ENCODE data around the gene NR1D2. TPM values are rescaled to one million over a fixed set of nuclear protein-coding genes. Genes with fewer than 3 reads are reported as not detected.

The NR1D2 gene
- total and polyA plus RNA-seq, 12 donors, result 2.8 to 54.7 (median 33.1) TPM

DNA sequence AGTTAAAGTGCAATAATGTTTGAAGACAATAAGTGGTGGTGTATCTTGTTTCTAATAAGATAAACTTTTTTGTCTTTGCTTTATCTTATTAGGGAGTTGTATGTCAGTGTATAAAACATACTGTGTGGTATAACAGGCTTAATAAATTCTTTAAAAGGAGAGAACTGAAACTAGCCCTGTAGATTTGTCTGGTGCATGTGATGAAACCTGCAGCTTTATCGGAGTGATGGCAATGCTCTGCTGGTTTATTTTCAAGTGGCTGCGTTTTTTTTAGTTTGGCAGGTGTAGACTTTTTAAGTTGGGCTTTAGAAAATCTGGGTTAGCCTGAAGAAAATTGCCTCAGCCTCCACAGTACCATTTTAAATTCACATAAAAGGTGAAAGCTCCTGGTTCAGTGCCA, 25.5 kb upstream of the NR1D2 start:
- H3K9me3 ChIP-seq, result no peaks in the 10 kb centered on the region
- no peaks in the 10 kb centered on the region for H3K27me3 ChIP-seq
- TF ChIP-seq, protein P1, sequence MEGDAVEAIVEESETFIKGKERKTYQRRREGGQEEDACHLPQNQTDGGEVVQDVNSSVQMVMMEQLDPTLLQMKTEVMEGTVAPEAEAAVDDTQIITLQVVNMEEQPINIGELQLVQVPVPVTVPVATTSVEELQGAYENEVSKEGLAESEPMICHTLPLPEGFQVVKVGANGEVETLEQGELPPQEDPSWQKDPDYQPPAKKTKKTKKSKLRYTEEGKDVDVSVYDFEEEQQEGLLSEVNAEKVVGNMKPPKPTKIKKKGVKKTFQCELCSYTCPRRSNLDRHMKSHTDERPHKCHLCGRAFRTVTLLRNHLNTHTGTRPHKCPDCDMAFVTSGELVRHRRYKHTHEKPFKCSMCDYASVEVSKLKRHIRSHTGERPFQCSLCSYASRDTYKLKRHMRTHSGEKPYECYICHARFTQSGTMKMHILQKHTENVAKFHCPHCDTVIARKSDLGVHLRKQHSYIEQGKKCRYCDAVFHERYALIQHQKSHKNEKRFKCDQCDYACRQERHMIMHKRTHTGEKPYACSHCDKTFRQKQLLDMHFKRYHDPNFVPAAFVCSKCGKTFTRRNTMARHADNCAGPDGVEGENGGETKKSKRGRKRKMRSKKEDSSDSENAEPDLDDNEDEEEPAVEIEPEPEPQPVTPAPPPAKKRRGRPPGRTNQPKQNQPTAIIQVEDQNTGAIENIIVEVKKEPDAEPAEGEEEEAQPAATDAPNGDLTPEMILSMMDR (IDR thresholded peaks at IDR 0.05), result no peak
- DNase-seq, result no peak
- intact Hi-C loops (cut with DNase I), result no loop called here
- H3K4me3 ChIP-seq, result no peak overlapping the region
- H3K36me3 ChIP-seq, result peaks cover 0 to 58% (median 28%) of the 10 kb centered on the region in 9 donors
- H3K27ac ChIP-seq, result no peak overlapping the region
- 46 to 60% methylated on average over 2 of the region's 2 CpGs for whole genome bisulfite sequencing, 2 donors
- no peak for ATAC-seq
- H3K4me1 ChIP-seq, result peaks cover 2 to 45% (median 39%) of the 10 kb centered on the region in 9 donors

GRCh38 chr3:23920151-23920655, 24.9 kb upstream of the NR1D2 start:
- peaks cover 2 to 40% (median 35%) of the 10 kb centered on the region in 9 donors for H3K4me1 ChIP-seq
- WGBS, 2 donors, result 86 to 89% methylated on average over 5 of the region's 5 CpGs
- no peak for ATAC-seq
- no peaks in the 10 kb centered on the region for H3K27me3 ChIP-seq
- DNase-seq, result no peak
- TF ChIP-seq, protein P1 (IDR thresholded peaks at IDR 0.05), result no peak
- H3K27ac ChIP-seq, result no peak overlapping the region
- H3K4me3 ChIP-seq, result no peak overlapping the region
- no peaks in the 10 kb centered on the region for H3K9me3 ChIP-seq
- intact Hi-C loops (cut with DNase I), result no loop called here
- H3K36me3 ChIP-seq, result peaks cover 0 to 58% (median 28%) of the 10 kb centered on the region in 9 donors

- no peaks in the 10 kb centered on the region for H3K9me3 ChIP-seq
- no peak for ATAC-seq
- TF ChIP-seq, protein P1 (IDR thresholded peaks at IDR 0.05), result no peak
- WGBS, 2 donors, result 86 to 96% methylated on average over 3 of the region's 3 CpGs
- H3K36me3 ChIP-seq, result peaks cover 0 to 58% (median 28%) of the 10 kb centered on the region in 9 donors
- H3K4me3 ChIP-seq, result no peak overlapping the region
- H3K27me3 ChIP-seq, result no peaks in the 10 kb centered on the region
- H3K27ac ChIP-seq, result no peak overlapping the region
- DNase-seq, result no peak
- H3K4me1 ChIP-seq, result peaks cover 2 to 32% (median 26%) of the 10 kb centered on the region in 9 donors
- intact Hi-C loops (cut with DNase I), result no loop called here
These were observed 24.0 kb upstream of the NR1D2 start for GRCh38 chr3:23921052-23921511.

DNA sequence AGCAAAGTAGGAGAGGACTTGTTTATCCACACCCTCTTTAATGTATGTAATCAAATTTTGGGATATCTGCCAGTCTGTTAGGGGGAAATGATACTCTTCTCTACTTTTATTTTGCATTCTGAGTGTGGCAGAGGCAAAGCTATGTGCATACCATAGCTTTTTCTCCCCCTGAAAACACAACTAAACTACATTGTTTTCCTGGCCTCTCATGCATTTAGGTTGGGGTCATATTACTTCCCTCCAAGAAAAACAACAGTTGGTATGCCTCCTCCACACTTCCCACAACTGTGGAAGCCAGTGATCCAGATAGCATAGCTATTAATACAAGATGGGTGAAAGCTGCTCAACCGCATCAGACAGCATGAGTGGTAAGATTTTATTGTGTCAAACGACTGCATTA, 21.3 kb upstream of the NR1D2 start:
- peaks cover 0 to 18% (median 13%) of the 10 kb centered on the region in 9 donors for H3K4me1 ChIP-seq
- ATAC-seq, result no peak
- no peak for DNase-seq
- H3K36me3 ChIP-seq, result peaks cover 0 to 49% (median 19%) of the 10 kb centered on the region in 9 donors
- H3K27ac ChIP-seq, result no peak overlapping the region
- no peaks in the 10 kb centered on the region for H3K27me3 ChIP-seq
- TF ChIP-seq, protein P1 (IDR thresholded peaks at IDR 0.05), result no peak
- no peaks in the 10 kb centered on the region for H3K9me3 ChIP-seq
- no peak overlapping the region for H3K4me3 ChIP-seq
- 66 to 75% methylated on average over 2 of the region's 2 CpGs for WGBS, 2 donors
- intact Hi-C loops (cut with DNase I), result no loop called here
